ENCODE results near the gene AGAP5. TPM values are rescaled to one million over a fixed set of nuclear protein-coding genes. Genes with fewer than 3 reads are reported as not detected.
"Not testable (repeated sequence)": the region's sequence is repeated elsewhere in the genome, so short reads cannot be mapped to it uniquely, and the experiment has no call there.

AGAP5 gene
- total and polyA plus RNA-seq, 4 donors, result 3.2 to 8.9 (median 7.1) TPM

DNA sequence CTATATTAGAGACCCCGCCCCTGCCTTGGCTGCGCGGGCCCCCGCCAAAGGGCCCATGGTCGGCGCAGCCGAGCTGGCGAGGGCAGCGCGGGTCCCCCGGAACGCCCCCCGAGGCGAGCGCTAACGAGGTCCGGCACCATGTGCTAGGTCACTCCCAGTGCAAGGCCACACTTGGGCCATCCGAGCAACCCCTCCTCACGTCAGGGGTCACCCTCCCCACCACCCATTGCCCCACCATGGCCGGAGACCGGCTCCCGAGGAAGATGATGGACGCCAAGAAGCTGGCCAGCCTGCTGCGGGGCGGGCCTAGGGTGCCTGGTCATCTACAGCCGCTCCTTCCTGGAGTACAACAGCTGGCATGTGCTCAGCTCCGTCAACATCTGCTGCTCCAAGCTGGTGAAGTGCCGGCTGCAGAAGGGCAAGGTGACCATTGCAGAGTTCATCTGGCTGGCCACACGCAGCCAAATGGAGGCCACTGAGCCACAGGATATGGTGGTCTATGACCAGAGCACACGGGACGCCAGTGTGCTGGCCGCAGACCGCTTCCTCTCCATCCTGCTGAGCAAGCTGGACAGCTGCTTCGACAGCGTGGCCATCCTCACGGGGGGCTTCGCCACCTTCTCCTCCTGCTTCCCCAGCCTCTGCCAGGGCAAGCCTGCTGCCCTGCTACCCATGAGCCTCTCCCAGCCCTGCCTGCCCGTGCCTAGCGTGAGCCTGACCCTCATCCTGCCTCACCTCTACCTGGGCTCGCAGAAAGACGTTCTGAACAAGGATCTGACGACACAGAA, 33.9 kb upstream of the AGAP5 start:
- no peak for DNase-seq
- TF ChIP-seq CTCF (IDR thresholded peaks at IDR 0.05; ENCODE audit: control extremely low read depth, extremely low read depth), result no peak
- peaks cover 2 to 30% (median 7%) of the 10 kb centered on the region in 4 donors for H3K36me3 ChIP-seq (ENCODE audit: control insufficient read depth in 4 of 4, insufficient read depth in 4 of 4, low read length in 4 of 4)
- ATAC-seq (ENCODE audit: insufficient read depth, low FRiP score), result no peak
- no peaks in the 10 kb centered on the region for H3K27me3 ChIP-seq (ENCODE audit: control insufficient read depth in 3 of 3, insufficient read depth in 3 of 3, low read length in 2 of 3)
- H3K27ac ChIP-seq (ENCODE audit: low read depth in 1 of 2, low read length in 1 of 2), result no peak overlapping the region
- no peak overlapping the region for H3K9ac ChIP-seq (ENCODE audit: insufficient read depth in 1 of 2, low read length in 2 of 2)
- H3K4me1 ChIP-seq (ENCODE audit: control insufficient read depth in 5 of 5, insufficient read depth in 5 of 5, low read length in 5 of 5), result peaks cover 0 to 12% (median 2%) of the 10 kb centered on the region in 5 donors
- 93 to 95% methylated on average over 42 of the region's 42 CpGs for WGBS, 2 donors
- no peaks in the 10 kb centered on the region for H3K9me3 ChIP-seq (ENCODE audit: control insufficient read depth in 4 of 4, insufficient read depth in 3 of 4, low read length in 3 of 4)
- no peak overlapping the region for H3K4me3 ChIP-seq

DNA sequence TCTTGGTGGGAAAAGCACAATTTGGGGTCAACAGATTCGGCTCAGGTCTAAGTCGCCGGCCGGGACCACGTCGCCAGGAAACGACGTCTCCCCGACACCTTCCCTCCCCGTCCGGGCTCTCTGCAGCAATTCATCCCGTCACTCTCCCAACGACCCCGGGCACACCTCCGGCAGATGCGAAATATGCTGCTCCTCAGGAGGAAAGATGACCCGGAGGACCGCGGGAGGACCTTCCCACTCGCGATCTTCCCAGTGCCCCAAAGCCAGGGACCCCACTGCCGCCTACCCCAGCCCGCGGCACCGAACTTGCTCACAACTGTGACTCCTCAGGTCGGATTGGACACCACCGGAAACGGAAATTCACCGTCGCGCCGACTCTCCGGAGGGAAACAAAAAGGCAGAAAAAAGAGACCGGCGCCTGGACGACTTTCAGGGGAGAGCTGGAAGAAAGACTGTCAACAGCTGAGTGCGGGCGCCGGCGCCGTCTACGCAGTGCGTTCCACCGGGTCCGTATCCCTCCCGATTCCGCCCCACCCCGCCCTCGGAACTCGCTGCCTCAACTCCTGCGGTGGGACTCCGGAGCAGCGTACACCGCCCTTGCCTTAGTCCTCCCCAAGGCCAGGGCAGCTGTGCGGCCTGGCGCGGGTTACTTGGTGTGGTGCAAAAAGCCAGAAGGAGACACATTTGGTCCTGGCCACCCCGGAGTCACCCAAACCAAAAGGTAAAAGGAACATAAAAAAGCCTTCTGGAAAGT, 32.4 kb upstream of the AGAP5 start:
- 0% methylated on average over 57 to 58 of the region's 58 CpGs for WGBS, 2 donors
- peaks cover 8 to 34% (median 11%) of the 10 kb centered on the region in 4 donors for H3K36me3 ChIP-seq (ENCODE audit: control insufficient read depth in 4 of 4, insufficient read depth in 4 of 4, low read length in 4 of 4)
- peak; percentile 94 to 97 (median 94) for DNase-seq
- TF ChIP-seq CTCF (IDR thresholded peaks at IDR 0.05; ENCODE audit: control extremely low read depth, extremely low read depth), result no peak
- H3K27me3 ChIP-seq (ENCODE audit: control insufficient read depth in 3 of 3, insufficient read depth in 3 of 3, low read length in 2 of 3), result no peaks in the 10 kb centered on the region
- H3K9ac ChIP-seq (ENCODE audit: insufficient read depth in 1 of 2, low read length in 2 of 2), result peak overlapping the region; percentile 77 to 78
- no peaks in the 10 kb centered on the region for H3K9me3 ChIP-seq (ENCODE audit: control insufficient read depth in 4 of 4, insufficient read depth in 3 of 4, low read length in 3 of 4)
- peaks cover 0 to 12% (median 2%) of the 10 kb centered on the region in 5 donors for H3K4me1 ChIP-seq (ENCODE audit: control insufficient read depth in 5 of 5, insufficient read depth in 5 of 5, low read length in 5 of 5)
- H3K4me3 ChIP-seq, result peak overlapping the region; percentile 86
- ATAC-seq (ENCODE audit: insufficient read depth, low FRiP score), result peak; percentile 96
- H3K27ac ChIP-seq (ENCODE audit: low read depth in 1 of 2, low read length in 1 of 2), result peak overlapping the region; percentile 89 to 98

GRCh38 chr10:73729781-73730152, 31.9 kb upstream of the AGAP5 start:
- not testable (repeated sequence) for H3K27me3 ChIP-seq (ENCODE audit: control insufficient read depth in 3 of 3, insufficient read depth in 3 of 3, low read length in 2 of 3); H3K9me3 ChIP-seq (ENCODE audit: control insufficient read depth in 4 of 4, insufficient read depth in 3 of 4, low read length in 3 of 4); ATAC-seq (ENCODE audit: insufficient read depth, low FRiP score)
- Histone ChIP-seq H3K9ac (ENCODE audit: insufficient read depth in 1 of 2, low read length in 2 of 2) (peak overlapping the region; percentile 77 to 78), H3K27ac (ENCODE audit: low read depth in 1 of 2, low read length in 1 of 2) (peak overlapping the region; percentile 89 to 98), H3K36me3 (ENCODE audit: control insufficient read depth in 4 of 4, insufficient read depth in 4 of 4, low read length in 4 of 4) (peaks cover 8 to 32% (median 11%) of the 10 kb centered on the region in 4 donors), H3K4me3 (peak overlapping the region; percentile 86), H3K4me1 (ENCODE audit: control insufficient read depth in 5 of 5, insufficient read depth in 5 of 5, low read length in 5 of 5) (peaks cover 0 to 11% (median 2%) of the 10 kb centered on the region in 5 donors)
- peak in 1 of 3 donors; percentile 41 for DNase-seq
- WGBS, 2 donors, result 0 to 1% methylated on average over 9 of the region's 9 CpGs

DNA sequence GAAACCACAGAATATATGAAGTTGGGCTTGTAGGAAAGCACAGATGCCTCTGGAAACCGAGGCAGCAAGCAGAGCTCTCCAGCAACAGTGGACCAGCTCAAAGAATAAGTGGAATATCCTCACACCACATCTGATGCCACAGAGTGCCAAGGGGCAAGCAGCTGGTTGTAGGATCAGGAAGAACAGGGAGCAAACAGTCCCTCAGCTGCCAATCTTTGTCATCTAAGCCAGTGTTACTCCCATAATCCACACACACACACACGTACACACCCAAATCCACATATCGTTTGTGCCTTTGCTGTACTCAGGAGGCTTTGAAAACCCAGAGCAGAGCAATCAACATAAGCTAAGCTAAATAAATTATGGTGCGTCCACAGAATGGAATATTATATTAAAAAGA, 25.6 kb upstream of the AGAP5 start:
- Histone ChIP-seq H3K9me3 (ENCODE audit: control insufficient read depth in 4 of 4, insufficient read depth in 3 of 4, low read length in 3 of 4) (no peaks in the 10 kb centered on the region), H3K27ac (ENCODE audit: low read depth in 1 of 2, low read length in 1 of 2) (no peak overlapping the region), H3K36me3 (ENCODE audit: control insufficient read depth in 4 of 4, insufficient read depth in 4 of 4, low read length in 4 of 4) (peaks cover 10 to 29% (median 21%) of the 10 kb centered on the region in 4 donors), H3K4me1 (ENCODE audit: control insufficient read depth in 5 of 5, insufficient read depth in 5 of 5, low read length in 5 of 5) (no peaks in the 10 kb centered on the region), H3K27me3 (ENCODE audit: control insufficient read depth in 3 of 3, insufficient read depth in 3 of 3, low read length in 2 of 3) (no peaks in the 10 kb centered on the region), H3K4me3 (no peak overlapping the region), H3K9ac (ENCODE audit: insufficient read depth in 1 of 2, low read length in 2 of 2) (no peak overlapping the region)
- no peak for TF ChIP-seq CTCF (IDR thresholded peaks at IDR 0.05; ENCODE audit: control extremely low read depth, extremely low read depth)
- WGBS, 2 donors, result 67 to 70% methylated on average over 4 of the region's 4 CpGs
- ATAC-seq (ENCODE audit: insufficient read depth, low FRiP score) (no peak), DNase-seq (no peak)

DNA sequence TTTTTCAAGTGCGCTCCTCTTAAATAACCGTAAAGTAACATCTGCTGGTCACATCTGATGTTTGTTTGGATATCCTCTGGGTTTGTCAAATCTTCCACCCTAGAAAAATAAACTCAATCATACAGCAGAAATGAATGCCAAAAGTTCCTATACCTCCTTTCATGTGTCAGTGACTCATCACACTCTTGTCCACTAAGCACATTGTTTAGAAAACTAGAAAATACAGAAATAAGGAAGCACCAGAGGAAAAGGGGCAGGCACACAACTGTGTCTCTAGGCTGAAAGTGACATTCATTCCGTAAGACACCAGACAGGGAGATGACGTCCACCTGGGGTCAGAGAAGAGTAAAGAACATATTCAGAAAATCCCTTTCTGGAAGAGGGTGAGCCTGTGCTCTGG, 22.7 kb upstream of the AGAP5 start:
- not testable (repeated sequence) for ATAC-seq (ENCODE audit: insufficient read depth, low FRiP score); H3K27ac ChIP-seq (ENCODE audit: low read depth in 1 of 2, low read length in 1 of 2); H3K27me3 ChIP-seq (ENCODE audit: control insufficient read depth in 3 of 3, insufficient read depth in 3 of 3, low read length in 2 of 3); H3K4me3 ChIP-seq; H3K9me3 ChIP-seq (ENCODE audit: control insufficient read depth in 4 of 4, insufficient read depth in 3 of 4, low read length in 3 of 4); DNase-seq; H3K9ac ChIP-seq (ENCODE audit: insufficient read depth in 1 of 2, low read length in 2 of 2); H3K4me1 ChIP-seq (ENCODE audit: control insufficient read depth in 5 of 5, insufficient read depth in 5 of 5, low read length in 5 of 5)
- peaks cover 9 to 30% (median 17%) of the 10 kb centered on the region in 4 donors for H3K36me3 ChIP-seq (ENCODE audit: control insufficient read depth in 4 of 4, insufficient read depth in 4 of 4, low read length in 4 of 4)
- WGBS, 2 donors, result 84 to 85% methylated on average over 4 of the region's 4 CpGs
